ENCODE results near the gene RASAL2.

GRCh38 chr1:178223289-178223688, 129.4 kb downstream of the RASAL2 start:
- TF ChIP-seq CTCF (IDR thresholded peaks at IDR 0.05; ENCODE audit: insufficient read depth, low read depth, low read length) (no peak), EZH2 (IDR thresholded peaks at IDR 0.05; ENCODE audit: insufficient read depth, low read length) (no peak)
